Suprapubic skin (tissue), 4 donors: Measurements from ENCODE around the gene RHOB. TPM values are rescaled to one million over a fixed set of nuclear protein-coding genes. Genes with fewer than 3 reads are reported as not detected.

Source experiments
- DNase-seq, 2 donors: peaks; one replicate each; pipeline ENCODE4 v3.0.0-alpha.2; 2019; ENCODE audit warnings: low spot score in 2 of 2
- H3K27ac ChIP-seq: fragments of 200-600 bp; sonication (generic); one replicate; pipeline ENCODE4 v1.5.1; 2019
- H3K27me3 ChIP-seq: fragments of 200-600 bp; sonication (generic); one replicate; pipeline ENCODE4 v1.5.1; 2019
- H3K36me3 ChIP-seq: fragments of 200-600 bp; sonication (generic); one replicate; pipeline ENCODE4 v1.5.1; 2019
- H3K4me1 ChIP-seq: fragments of 200-600 bp; sonication (generic); one replicate; pipeline ENCODE4 v1.5.1; 2019
- H3K4me3 ChIP-seq: fragments of 200-600 bp; sonication (generic); one replicate; pipeline ENCODE4 v1.5.1; 2019; ENCODE audit warnings: mild to moderate bottlenecking
- H3K9me3 ChIP-seq: fragments of 200-600 bp; sonication (generic); one replicate; pipeline ENCODE4 v1.5.1; 2019
- CTCF ChIP-seq, 2 donors: fragments of 200-600 bp in 1 of 2; fragments of 450-650 bp in 1 of 2; sonication (generic) in 1 of 2; IDR thresholded peaks; one replicate each; pipeline ENCODE4 v1.5.1; 2016 to 2019; ENCODE audit warnings: antibody characterized with exemption in 2 of 2, mild to moderate bottlenecking in 1 of 2, moderate library complexity in 1 of 2
- EP300 ChIP-seq: sonication (generic); formaldehyde crosslinking; IDR thresholded peaks from one replicate; pipeline ENCODE4 v1.6.1; 2017; ENCODE audit warnings: antibody characterized with exemption
- POLR2A ChIP-seq, 2 donors: fragments of 450-650 bp; IDR thresholded peaks; one replicate each; pipeline ENCODE4 v1.6.1; 2017; ENCODE audit warnings: antibody characterized with exemption in 2 of 2, mild to moderate bottlenecking in 2 of 2, moderate library complexity in 2 of 2
- POLR2AphosphoS5 ChIP-seq, 3 donors: sonication (generic); formaldehyde crosslinking; IDR thresholded peaks; one replicate each; pipeline ENCODE4 v1.6.1; 2017; ENCODE audit warnings: antibody characterized with exemption in 3 of 3
- WGBS: methylation state at CpG from one replicate; pipeline ENCODE4 v1.1.5; 2018; 5-methylcytosine and 5-hydroxymethylcytosine counted together
- total RNA-seq, 4 donors: library from RNA; depleted of rRNA; stranded (reverse); fragments of >200 nt; gene quantifications; one replicate each; pipeline ENCODE4 v1.1.0, GENCODE V29; 2016

RHOB gene
- total RNA-seq, 4 donors from 2014 or later = 404 to 719 (median 568) TPM

GRCh38 chr2:20467789-20468548 lies 21.1 kb downstream of the RHOB start:
- 91% methylated on average over 11 of the region's 11 CpGs for WGBS
- no peak overlapping the region for H3K4me3 ChIP-seq
- H3K27ac ChIP-seq = peak overlapping the region; percentile 75
- H3K27me3 ChIP-seq = no peaks in the 10 kb centered on the region
- no peaks in the 10 kb centered on the region for H3K36me3 ChIP-seq
- H3K9me3 ChIP-seq = no peaks in the 10 kb centered on the region
- TF ChIP-seq POLR2AphosphoS5 (IDR thresholded peaks at IDR 0.05) (no peak), POLR2A (IDR thresholded peaks at IDR 0.05) (no peak), CTCF (IDR thresholded peaks at IDR 0.05) (no peak), EP300 (no peak)
- H3K4me1 ChIP-seq = peaks cover 65% of the 10 kb centered on the region
- peak; percentile 31 to 71 for DNase-seq

- peak; percentile 18 to 72 for DNase-seq
- WGBS = 87% methylated on average over 11 of the region's 11 CpGs
- Histone ChIP-seq H3K27ac (no peak overlapping the region), H3K4me1 (peaks cover 66% of the 10 kb centered on the region), H3K27me3 (no peaks in the 10 kb centered on the region), H3K4me3 (no peak overlapping the region), H3K9me3 (no peaks in the 10 kb centered on the region), H3K36me3 (no peaks in the 10 kb centered on the region)
- TF ChIP-seq POLR2A (IDR thresholded peaks at IDR 0.05) (no peak), CTCF (IDR thresholded peaks at IDR 0.05) (no peak), EP300 (no peak), POLR2AphosphoS5 (IDR thresholded peaks at IDR 0.05) (no peak)
Observed at GRCh38 chr2:20468549-20469500, 22.0 kb downstream of the RHOB start.

- Histone ChIP-seq H3K27me3 (no peaks in the 10 kb centered on the region), H3K4me1 (peaks cover 69% of the 10 kb centered on the region), H3K27ac (no peak overlapping the region), H3K9me3 (no peaks in the 10 kb centered on the region), H3K36me3 (no peaks in the 10 kb centered on the region), H3K4me3 (no peak overlapping the region)
- DNase-seq = peak; percentile 24 to 53
- 96% methylated on average over 7 of the region's 8 CpGs for WGBS
- TF ChIP-seq POLR2A (IDR thresholded peaks at IDR 0.05) (no peak), POLR2AphosphoS5 (IDR thresholded peaks at IDR 0.05) (no peak), CTCF (IDR thresholded peaks at IDR 0.05) (no peak), EP300 (no peak)
Observed at GRCh38 chr2:20469595-20469994, 22.7 kb downstream of the RHOB start.

- Histone ChIP-seq H3K4me3 (no peak overlapping the region), H3K27ac (no peak overlapping the region), H3K9me3 (no peaks in the 10 kb centered on the region), H3K27me3 (no peaks in the 10 kb centered on the region), H3K4me1 (peaks cover 70% of the 10 kb centered on the region), H3K36me3 (no peaks in the 10 kb centered on the region)
- DNase-seq = no peak
- 81% methylated on average over 6 of the region's 6 CpGs for WGBS
- TF ChIP-seq POLR2A (IDR thresholded peaks at IDR 0.05) (no peak), CTCF (IDR thresholded peaks at IDR 0.05) (no peak), POLR2AphosphoS5 (IDR thresholded peaks at IDR 0.05) (no peak)
Observed at GRCh38 chr2:20470211-20470610, 23.3 kb downstream of the RHOB start.

- Histone ChIP-seq H3K9me3 (no peaks in the 10 kb centered on the region), H3K27me3 (no peaks in the 10 kb centered on the region), H3K27ac (no peak overlapping the region), H3K36me3 (no peaks in the 10 kb centered on the region), H3K4me3 (no peak overlapping the region), H3K4me1 (peaks cover 68% of the 10 kb centered on the region)
- 98% methylated on average over 4 of the region's 4 CpGs for WGBS
- peak in 1 of 2 donors; percentile 43 for DNase-seq
- no peak for TF ChIP-seq POLR2AphosphoS5 (IDR thresholded peaks at IDR 0.05)
- no peak for TF ChIP-seq POLR2A (IDR thresholded peaks at IDR 0.05)
- TF ChIP-seq CTCF (IDR thresholded peaks at IDR 0.05) = no peak
- TF ChIP-seq EP300 = no peak
Observed at GRCh38 chr2:20471148-20471547, 24.3 kb downstream of the RHOB start.
